IPS-NIHi11 (cell line): ENCODE measurements around the gene KIAA0513.
"Not testable (repeated sequence)": the region's sequence is repeated elsewhere in the genome, so short reads cannot be mapped to it uniquely, and the experiment has no call there.

ENCODE experiments used
- DNase-seq: peaks from one replicate; pipeline ENCODE4 v3.0.0; 2012; ENCODE audit warnings: mixed read lengths, low spot score

The KIAA0513 gene

GRCh38 chr16:85051067-85051581, 23.5 kb downstream of the KIAA0513 start:
- no peak for DNase-seq

GRCh38 chr16:85051683-85052082, 24.1 kb downstream of the KIAA0513 start:
- no peak for DNase-seq

- DNase-seq = no peak
Measured at GRCh38 chr16:85052536-85052935, 24.9 kb downstream of the KIAA0513 start.

- DNase-seq = not testable (repeated sequence)
Measured at GRCh38 chr16:85054321-85054720, 26.7 kb downstream of the KIAA0513 start.

GRCh38 chr16:85054948-85055492, 27.4 kb downstream of the KIAA0513 start:
- no peak for DNase-seq

GRCh38 chr16:85055493-85056210, 28.1 kb downstream of the KIAA0513 start:
- DNase-seq = no peak

- peak; percentile 49 for DNase-seq
Measured at GRCh38 chr16:85056211-85056748, 28.7 kb downstream of the KIAA0513 start.

GRCh38 chr16:85057212-85057889, 29.8 kb downstream of the KIAA0513 start:
- peak; percentile 77 for DNase-seq

- no peak for DNase-seq
Measured at GRCh38 chr16:85057948-85058347, 30.4 kb downstream of the KIAA0513 start.

GRCh38 chr16:85058909-85059308, 31.3 kb downstream of the KIAA0513 start:
- no peak for DNase-seq

- no peak for DNase-seq
Measured at GRCh38 chr16:85061566-85061965, 34.0 kb downstream of the KIAA0513 start.

GRCh38 chr16:85062323-85062722, 34.7 kb downstream of the KIAA0513 start:
- DNase-seq = no peak

- no peak for DNase-seq
Measured at GRCh38 chr16:85062845-85063244, 35.2 kb downstream of the KIAA0513 start.

- DNase-seq = no peak
Measured at GRCh38 chr16:85064186-85064585, 36.6 kb downstream of the KIAA0513 start.

- DNase-seq = no peak
Measured at GRCh38 chr16:85065099-85065498, 37.5 kb downstream of the KIAA0513 start.

GRCh38 chr16:85066346-85066885, 38.8 kb downstream of the KIAA0513 start:
- no peak for DNase-seq

GRCh38 chr16:85067024-85067423, 39.4 kb downstream of the KIAA0513 start:
- DNase-seq = no peak

GRCh38 chr16:85067426-85067825, 39.8 kb downstream of the KIAA0513 start:
- DNase-seq = no peak

- DNase-seq = no peak
Measured at GRCh38 chr16:85068746-85069145, 41.2 kb downstream of the KIAA0513 start.

GRCh38 chr16:85069171-85069570, 41.6 kb downstream of the KIAA0513 start:
- no peak for DNase-seq

GRCh38 chr16:85072076-85072860, 44.7 kb downstream of the KIAA0513 start:
- DNase-seq = no peak

- DNase-seq = no peak
Measured at GRCh38 chr16:85072947-85073346, 45.4 kb downstream of the KIAA0513 start.
